Upper lobe of left lung (tissue), 6 donors: ENCODE results near the gene SPOCK2. TPM values are rescaled to one million over a fixed set of nuclear protein-coding genes. Genes with fewer than 3 reads are reported as not detected.

Source experiments
- ATAC-seq, 2 donors: fragments of 200-7000 bp; cut with Tn5 transposase; one replicate each; pipeline ENCODE4 v1.9.1; 2022; ENCODE audit warnings: mild to moderate bottlenecking in 2 of 2, moderate library complexity in 2 of 2; ENCODE audit not compliant: low FRiP score in 2 of 2
- DNase-seq, 2 donors: peaks; one replicate each; pipeline ENCODE4 v3.0.0-alpha.2; 2019 to 2020
- H3K27ac ChIP-seq, 4 donors: fragments of 200-600 bp; sonication (generic); one replicate each; pipeline ENCODE4 v1.5.1; 2016 to 2019
- H3K27me3 ChIP-seq, 4 donors: fragments of 200-600 bp; sonication (generic); one replicate each; pipeline ENCODE4 v1.5.1; 2017 to 2019
- H3K36me3 ChIP-seq, 4 donors: fragments of 200-600 bp; sonication (generic); one replicate each; pipeline ENCODE4 v1.5.1; 2016 to 2019
- H3K4me1 ChIP-seq, 4 donors: fragments of 200-600 bp; sonication (generic); one replicate each; pipeline ENCODE4 v1.5.1; 2018 to 2019
- H3K4me3 ChIP-seq, 4 donors: fragments of 200-600 bp; sonication (generic); one replicate each; pipeline ENCODE4 v1.5.1; 2017 to 2019; ENCODE audit warnings: mild to moderate bottlenecking in 2 of 4, moderate library complexity in 1 of 4
- H3K9me3 ChIP-seq, 4 donors: fragments of 200-600 bp; sonication (generic); one replicate each; pipeline ENCODE4 v1.5.1; 2018 to 2019
- CTCF ChIP-seq, 6 experiments: fragments of 450-650 bp in 4 of 6; fragments of 200-600 bp in 2 of 6; sonication (generic) in 2 of 6; IDR thresholded peaks; one replicate each; pipeline ENCODE4 v1.5.1; 2016 to 2019; ENCODE audit warnings: antibody characterized with exemption in 6 of 6
- EP300 ChIP-seq, 4 donors: sonication (generic); formaldehyde crosslinking; IDR thresholded peaks; one replicate each; pipeline ENCODE4 v1.5.1; 2017; ENCODE audit warnings: antibody characterized with exemption in 4 of 4, control low read depth in 2 of 4
- POLR2A ChIP-seq, 4 donors: fragments of 450-650 bp; IDR thresholded peaks; one replicate each; pipeline ENCODE4 v1.5.1; 2016 to 2017; ENCODE audit warnings: antibody characterized with exemption in 4 of 4, mild to moderate bottlenecking in 2 of 4
- POLR2AphosphoS5 ChIP-seq, 2 donors: sonication (generic); formaldehyde crosslinking; IDR thresholded peaks; one replicate each; pipeline ENCODE4 v1.5.1; 2017; ENCODE audit warnings: antibody characterized with exemption in 2 of 2
- WGBS, 2 donors: methylation state at CpG; one replicate each; pipeline ENCODE4 v1.1.5; 2017 to 2018; 5-methylcytosine and 5-hydroxymethylcytosine counted together
- total RNA-seq, 6 donors: library from RNA; depleted of rRNA in 4 of 6; stranded (reverse); fragments of >200 nt in 4 of 6; gene quantifications; one replicate each; pipeline versions ENCODE4 v1.1.0 to v1.2.1, GENCODE V29; 2016 to 2021
- donor health status: DM: no; HTN: no; CAD: no; lungs with moderate emphysema.
- donor health status: DM: no; HTN: yes; CAD: no; lungs with severe emphysema.

SPOCK2 gene
- total RNA-seq, 6 donors from 2014 or later, result 62.9 to 532 (median 159) TPM

GRCh38 chr10:72044417-72045041 is 43.8 kb downstream of the SPOCK2 start:
- DNase-seq (peak in 1 of 2 donors; percentile 60), ATAC-seq (no peak)
- Histone ChIP-seq H3K4me3 (no peak overlapping the region), H3K27me3 (no peaks in the 10 kb centered on the region), H3K27ac (peak overlapping the region in 1 of 4 donors; percentile 46), H3K36me3 (no peaks in the 10 kb centered on the region), H3K4me1 (peaks cover 3 to 8% (median 5%) of the 10 kb centered on the region in 4 donors), H3K9me3 (no peaks in the 10 kb centered on the region)
- 52 to 57% methylated on average over 10 to 17 of the region's 17 CpGs for WGBS, 2 donors
- TF ChIP-seq EP300 (IDR thresholded peaks at IDR 0.05), result no peak
- TF ChIP-seq CTCF (IDR thresholded peaks at IDR 0.05), result peak in 5 of 6 experiments; percentile 14 to 56 (median 45)
- TF ChIP-seq POLR2AphosphoS5 (IDR thresholded peaks at IDR 0.05), result peak in 1 of 2 donors; percentile 28
- no peak for TF ChIP-seq POLR2A (IDR thresholded peaks at IDR 0.05)

- WGBS, 2 donors, result 86 to 87% methylated on average over 10 of the region's 10 CpGs
- H3K4me1 ChIP-seq, result peaks cover 3 to 7% (median 5%) of the 10 kb centered on the region in 4 donors
- ATAC-seq (no peak), DNase-seq (no peak)
- H3K9me3 ChIP-seq, result no peaks in the 10 kb centered on the region
- TF ChIP-seq CTCF (IDR thresholded peaks at IDR 0.05), result no peak
- no peak for TF ChIP-seq EP300 (IDR thresholded peaks at IDR 0.05)
- TF ChIP-seq POLR2AphosphoS5 (IDR thresholded peaks at IDR 0.05), result no peak
- no peak for TF ChIP-seq POLR2A (IDR thresholded peaks at IDR 0.05)
- peak overlapping the region in 1 of 4 donors; percentile 3 for H3K27ac ChIP-seq
- H3K27me3 ChIP-seq, result no peaks in the 10 kb centered on the region
- H3K4me3 ChIP-seq, result no peak overlapping the region
- H3K36me3 ChIP-seq, result no peaks in the 10 kb centered on the region
Observed at GRCh38 chr10:72043016-72043834, 45.1 kb downstream of the SPOCK2 start.

GRCh38 chr10:72041491-72041890 is 46.9 kb downstream of the SPOCK2 start:
- TF ChIP-seq POLR2A (IDR thresholded peaks at IDR 0.05) (no peak), EP300 (IDR thresholded peaks at IDR 0.05) (no peak), POLR2AphosphoS5 (IDR thresholded peaks at IDR 0.05) (no peak), CTCF (IDR thresholded peaks at IDR 0.05) (no peak)
- Histone ChIP-seq H3K9me3 (no peaks in the 10 kb centered on the region), H3K27me3 (no peaks in the 10 kb centered on the region), H3K27ac (no peak overlapping the region), H3K4me1 (peaks cover 3 to 6% (median 5%) of the 10 kb centered on the region in 4 donors), H3K36me3 (no peaks in the 10 kb centered on the region), H3K4me3 (no peak overlapping the region)
- 77 to 88% methylated on average over 6 of the region's 6 CpGs for WGBS, 2 donors
- no peak for ATAC-seq
- no peak for DNase-seq

- Histone ChIP-seq H3K9me3 (no peaks in the 10 kb centered on the region), H3K4me1 (peaks cover 2 to 11% (median 5%) of the 10 kb centered on the region in 4 donors), H3K27ac (no peak overlapping the region), H3K36me3 (no peaks in the 10 kb centered on the region), H3K27me3 (no peaks in the 10 kb centered on the region), H3K4me3 (no peak overlapping the region)
- DNase-seq, result no peak
- WGBS, 2 donors, result 76 to 90% methylated on average over 9 of the region's 9 CpGs
- no peak for ATAC-seq
- TF ChIP-seq CTCF (IDR thresholded peaks at IDR 0.05), result no peak
- TF ChIP-seq POLR2A (IDR thresholded peaks at IDR 0.05), result no peak
Observed at GRCh38 chr10:72039377-72039776, 49.0 kb downstream of the SPOCK2 start.
